GM19463 (cell line): ENCODE results near the gene ALDH9A1.
"Not testable (repeated sequence)": the region's sequence is repeated elsewhere in the genome, so short reads cannot be mapped to it uniquely, and the experiment has no call there.

ENCODE experiments used
- ATAC-seq: cut with Tn5 transposase; IDR thresholded peaks from one replicate; pipeline ENCODE4 v1.9.1; 2021; ENCODE audit warnings: mild to moderate bottlenecking, moderate library complexity; ENCODE audit not compliant: unreplicated experiment

The ALDH9A1 gene

DNA sequence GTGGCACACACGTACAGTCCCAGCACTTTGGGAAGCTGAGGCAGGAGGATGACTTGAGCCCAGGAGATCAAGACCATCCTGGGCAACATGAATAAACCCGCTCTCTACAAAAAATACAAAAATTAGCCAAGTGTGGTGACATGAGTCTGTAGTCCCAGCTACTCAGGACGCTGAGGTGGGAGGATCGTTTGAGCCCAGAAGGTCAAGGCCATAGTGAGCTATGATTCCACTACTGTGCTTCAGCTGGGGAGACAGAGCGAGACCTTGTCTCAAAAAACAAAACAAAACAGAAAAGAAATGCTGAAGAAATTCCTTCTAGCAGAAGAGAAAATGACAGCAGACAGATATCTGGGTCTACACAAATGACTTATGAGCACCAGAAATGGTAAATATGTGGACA is 10.3 kb downstream of the ALDH9A1 start:
- no peak for ATAC-seq

DNA sequence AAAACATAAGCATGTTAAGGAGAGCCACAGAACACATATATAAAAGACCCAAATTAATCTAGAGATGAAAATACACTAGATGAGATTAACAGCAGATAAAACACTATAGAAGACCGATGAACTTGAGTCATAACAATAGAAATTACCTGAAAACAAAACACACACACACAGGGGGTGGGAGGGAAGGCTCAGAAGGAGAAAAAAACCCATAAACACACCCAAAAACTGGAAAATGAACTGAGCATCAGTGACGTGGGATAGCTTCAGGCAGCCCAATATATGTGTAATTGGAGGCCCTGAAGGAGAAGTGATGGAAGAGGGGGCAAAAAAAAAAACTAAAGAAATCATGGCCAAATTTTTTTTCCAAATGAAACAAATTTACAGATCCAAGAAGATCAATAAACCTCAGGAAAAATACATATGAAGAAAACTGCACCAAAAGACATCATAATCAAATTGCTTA is 11.4 kb downstream of the ALDH9A1 start:
- ATAC-seq, result peak; percentile 18

DNA sequence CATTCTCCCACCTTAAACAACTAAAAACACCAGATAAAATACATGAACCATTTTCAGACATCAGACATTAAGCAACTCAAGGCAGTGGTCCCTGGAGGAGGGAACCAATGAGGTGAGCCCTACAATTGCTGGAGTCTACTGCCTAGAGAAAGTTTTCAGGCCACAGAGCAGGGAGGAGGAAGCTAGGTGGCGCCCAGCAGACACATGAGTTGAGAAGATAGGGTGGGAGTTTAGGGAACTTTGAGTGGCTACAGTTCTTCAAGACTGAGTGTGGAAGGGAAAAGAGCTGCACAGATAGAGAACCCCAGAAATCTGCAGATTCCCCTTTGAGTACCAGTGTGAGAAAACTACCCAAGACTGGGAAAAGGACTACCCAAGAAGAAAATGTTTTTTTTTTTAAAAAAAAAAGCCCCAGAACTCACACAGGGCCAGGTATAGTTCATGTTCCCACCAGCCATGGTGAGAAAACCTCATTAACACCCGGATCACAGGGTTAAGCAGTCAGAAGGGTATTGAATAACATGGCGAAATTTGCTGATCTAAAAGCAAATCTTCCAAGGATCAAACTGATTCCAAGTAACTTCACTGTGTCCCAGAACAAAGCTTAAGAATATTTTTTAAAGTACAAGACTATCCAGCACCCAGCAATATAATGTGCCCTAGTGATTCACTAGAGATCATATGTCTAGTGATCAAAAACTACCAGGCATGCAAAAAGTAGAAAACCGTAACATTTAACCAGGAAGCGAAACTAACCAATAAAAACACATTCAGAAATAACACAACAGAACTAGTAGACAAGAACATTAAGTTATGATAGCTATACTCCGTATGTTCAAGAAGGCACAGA is 12.0 kb downstream of the ALDH9A1 start:
- ATAC-seq, result peak; percentile 59

DNA sequence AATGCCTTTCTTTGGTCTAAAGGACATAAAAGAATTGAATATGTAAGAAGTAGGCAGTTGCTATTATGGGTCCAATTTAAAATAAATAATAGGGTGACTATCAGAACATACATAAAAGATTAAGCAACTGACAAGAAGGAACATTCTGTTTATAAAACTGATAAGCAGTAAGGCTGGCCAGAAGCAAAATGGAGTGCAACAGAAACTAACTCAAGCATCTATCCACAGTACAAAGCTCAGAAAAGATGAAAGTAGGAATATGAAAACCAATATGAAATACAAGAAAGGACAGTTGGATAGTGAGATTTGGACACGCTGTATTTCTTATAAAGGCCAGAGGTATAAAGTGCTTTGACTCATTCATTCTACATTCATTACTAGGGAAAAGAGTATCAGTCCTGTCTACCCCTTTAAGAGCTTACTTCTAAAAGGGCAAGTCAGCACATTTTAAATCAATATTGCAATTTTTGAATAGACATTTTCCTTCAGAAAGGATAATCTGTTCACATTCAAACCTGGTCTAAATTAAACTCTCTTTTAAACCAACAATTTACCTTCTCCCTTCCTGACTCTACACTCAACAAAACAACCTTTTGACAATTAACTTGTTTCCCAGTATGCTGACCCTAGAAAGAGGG is 14.4 kb downstream of the ALDH9A1 start:
- ATAC-seq, result no peak

DNA sequence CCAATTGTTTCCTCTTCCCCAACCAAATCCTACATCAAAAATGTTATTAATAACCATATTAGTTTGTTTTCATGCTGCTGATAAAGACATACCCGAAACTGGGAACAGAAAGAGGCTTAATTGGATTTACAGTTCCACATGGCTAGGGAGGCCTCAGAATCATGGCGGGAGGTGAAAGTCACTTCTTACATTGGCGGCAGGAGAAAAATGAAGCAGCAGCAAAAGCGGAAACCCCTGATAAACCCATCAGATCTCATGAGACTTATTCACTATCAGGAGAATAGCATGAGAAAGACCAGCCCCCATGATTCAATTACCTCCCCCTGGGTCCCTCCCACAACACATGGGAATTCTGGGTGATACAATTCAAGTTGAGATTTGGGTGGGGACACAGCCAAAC is 17.6 kb downstream of the ALDH9A1 start:
- ATAC-seq, result not testable (repeated sequence)

DNA sequence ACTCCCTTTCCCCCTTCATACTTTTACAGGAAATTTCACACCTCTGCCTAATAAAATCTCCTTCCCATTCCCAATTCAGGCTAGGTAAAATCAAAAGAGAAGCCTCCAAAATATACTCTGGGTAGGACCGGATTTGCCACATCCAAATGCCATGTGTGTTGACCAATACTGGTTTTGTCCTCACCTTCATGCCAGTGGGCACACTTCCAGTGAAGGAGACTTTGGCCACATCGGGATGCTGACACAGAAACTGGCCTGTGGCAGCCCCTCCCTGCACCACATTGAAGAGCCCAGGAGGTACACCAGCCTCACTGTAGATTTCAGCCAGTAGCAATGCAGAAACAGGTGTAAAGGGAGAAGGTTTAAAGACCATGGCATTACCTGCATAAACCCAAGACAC is 18.1 kb downstream of the ALDH9A1 start:
- ATAC-seq, result no peak

DNA sequence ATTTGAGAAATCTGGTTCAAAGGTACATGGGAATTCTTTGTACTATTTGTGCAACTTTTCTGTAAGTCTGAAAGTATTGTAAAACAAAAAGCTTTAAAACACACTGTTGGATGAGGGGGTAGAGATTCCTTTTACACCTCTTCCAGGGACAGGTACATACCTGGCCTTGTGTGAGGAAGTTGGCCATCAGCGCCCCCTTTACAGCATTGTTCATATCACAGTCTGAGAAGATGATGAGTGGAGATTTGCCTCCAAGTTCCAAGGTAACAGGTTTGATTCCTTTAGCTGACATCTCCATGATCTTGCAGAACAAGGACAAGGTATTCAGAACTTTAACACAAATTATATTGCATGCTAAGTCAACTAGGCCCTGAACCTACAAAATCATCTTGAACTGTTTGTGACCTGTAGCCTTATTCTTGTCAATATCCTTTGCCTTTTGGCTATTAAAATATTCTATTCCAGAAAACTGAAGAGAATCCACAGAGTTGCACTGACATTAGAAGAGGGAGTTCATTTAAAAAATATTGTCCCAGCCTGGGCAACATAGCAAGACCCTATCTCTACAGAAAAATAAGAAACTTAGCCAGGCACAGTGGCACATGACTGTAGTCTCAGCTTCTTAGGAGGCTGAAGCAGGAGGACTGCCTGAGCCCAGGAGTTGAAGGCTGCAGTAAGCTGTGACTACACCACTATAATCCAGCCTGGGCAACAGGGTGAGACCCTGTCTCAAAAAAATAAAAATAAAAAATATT is 18.9 kb downstream of the ALDH9A1 start:
- ATAC-seq, result no peak

DNA sequence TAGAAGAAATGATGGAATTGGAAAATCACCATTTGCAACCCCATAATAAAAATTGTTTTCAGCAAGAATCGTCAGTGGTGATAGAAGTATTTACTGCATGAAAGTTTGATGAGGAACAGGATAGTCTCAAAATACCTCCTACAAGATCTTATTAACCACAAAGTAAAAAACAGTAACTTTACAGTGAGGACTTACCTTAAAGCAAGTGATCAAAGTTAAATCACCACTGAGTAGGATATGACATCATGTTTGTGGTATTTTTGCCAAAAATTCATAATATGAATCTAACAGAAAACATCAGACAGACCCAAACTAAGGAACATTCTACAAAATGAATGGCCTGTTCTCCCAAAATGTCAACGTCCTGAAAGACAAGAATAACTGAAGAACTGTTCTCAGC is 19.9 kb downstream of the ALDH9A1 start:
- no peak for ATAC-seq

DNA sequence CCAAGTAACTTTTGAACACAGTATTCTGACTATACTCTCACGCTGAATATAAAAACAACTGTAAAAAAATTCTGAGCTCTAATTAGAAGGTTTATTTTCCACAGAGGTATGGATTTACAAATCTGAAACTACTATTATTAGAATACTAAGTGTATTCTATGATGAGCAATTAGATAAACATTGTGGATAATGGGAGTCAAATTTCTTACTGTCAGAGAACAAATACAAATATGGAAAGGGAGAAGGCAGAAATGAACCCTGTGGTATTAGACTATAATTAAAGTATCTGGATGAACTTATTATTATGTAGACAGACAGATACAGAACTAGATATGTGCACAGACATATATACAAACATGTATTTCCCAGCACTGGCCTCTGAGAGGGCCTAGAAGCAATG is 22.6 kb downstream of the ALDH9A1 start:
- no peak for ATAC-seq

DNA sequence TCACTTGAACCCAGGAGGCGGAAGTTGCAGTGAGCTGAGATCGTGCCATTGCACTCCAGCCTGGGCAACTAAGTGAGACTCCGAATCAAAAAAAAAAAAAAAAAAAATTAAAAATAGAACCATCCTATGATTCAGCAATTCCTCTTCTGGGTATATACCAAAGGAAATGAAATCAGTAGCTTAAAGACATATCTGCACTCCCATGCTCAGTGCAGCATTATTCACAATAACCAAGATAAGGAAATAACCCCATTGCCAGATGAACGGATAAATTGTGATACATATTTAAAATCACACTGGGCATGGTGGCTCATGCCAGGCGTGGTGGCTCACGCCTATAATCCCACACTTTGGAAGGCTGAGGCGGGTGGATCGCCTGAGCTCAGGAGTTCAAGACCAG is 23.8 kb downstream of the ALDH9A1 start:
- ATAC-seq, result no peak

DNA sequence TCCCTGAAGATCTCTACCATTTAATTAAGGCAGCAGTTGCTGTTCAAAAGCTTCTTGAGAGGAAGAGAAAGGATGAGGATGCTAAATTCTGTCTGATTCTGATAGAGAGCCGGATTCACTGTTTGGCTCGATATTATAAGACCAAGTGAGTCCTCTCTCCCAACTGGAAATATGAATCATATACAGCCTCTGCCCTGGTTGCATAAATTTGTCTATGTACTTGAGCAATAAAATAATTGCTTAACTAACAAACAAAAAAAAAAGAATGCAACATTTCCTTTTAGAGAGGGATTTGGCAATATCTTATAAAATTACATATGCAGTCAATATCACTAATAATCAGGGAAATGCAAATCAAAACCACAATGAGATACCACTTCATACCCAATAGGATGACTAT is 26.8 kb downstream of the ALDH9A1 start:
- no peak for ATAC-seq

DNA sequence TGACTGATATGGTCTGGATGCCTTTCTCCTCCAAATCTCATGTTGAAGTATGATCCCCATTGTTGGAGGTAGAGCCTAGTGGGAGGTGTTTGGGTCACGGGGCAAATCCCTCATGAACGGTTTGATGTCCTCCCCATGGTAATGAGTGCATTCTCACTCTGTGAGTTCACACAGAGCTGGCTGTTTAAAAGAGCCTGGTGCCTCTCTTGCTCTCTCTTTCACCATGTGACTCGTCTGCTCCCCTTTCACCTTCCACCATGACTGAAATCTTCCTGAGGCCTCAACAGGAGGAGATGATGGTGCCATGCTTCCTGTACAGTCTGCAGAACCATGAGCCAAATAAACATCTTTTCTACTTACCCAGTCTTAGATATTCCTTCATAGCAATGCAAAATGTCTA is 30.2 kb downstream of the ALDH9A1 start:
- no peak for ATAC-seq

DNA sequence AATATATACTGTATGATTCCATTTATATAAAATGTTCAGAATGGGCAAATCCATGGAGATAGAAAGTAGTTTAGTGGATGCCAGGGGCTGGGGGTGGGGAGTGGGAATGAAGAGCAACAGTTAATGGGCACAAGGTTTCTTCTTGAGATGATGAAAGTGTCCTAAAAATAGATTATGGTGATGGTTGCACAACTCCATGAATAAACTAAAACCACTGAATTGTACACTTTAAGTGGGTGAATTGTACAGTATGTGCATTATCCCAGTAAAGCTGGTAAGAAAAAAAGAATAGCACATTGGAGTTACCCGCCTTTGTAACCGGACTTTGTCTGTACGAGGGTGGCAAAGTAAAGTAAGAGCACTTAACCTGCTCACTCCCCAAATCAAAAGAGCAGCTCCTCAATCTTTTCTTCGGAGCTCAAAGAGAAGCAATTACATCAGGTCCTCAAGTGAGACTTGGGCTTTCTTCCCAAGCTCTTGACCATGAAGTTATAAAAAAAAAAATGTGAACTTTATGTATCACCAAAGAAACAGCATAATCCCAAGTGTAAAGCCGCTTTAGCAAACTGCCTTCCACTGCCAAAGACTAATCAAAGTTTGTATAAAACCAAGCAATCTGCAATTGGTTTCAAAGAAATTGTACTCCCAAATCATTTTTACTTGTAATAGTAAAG is 32.1 kb downstream of the ALDH9A1 start:
- no peak for ATAC-seq

DNA sequence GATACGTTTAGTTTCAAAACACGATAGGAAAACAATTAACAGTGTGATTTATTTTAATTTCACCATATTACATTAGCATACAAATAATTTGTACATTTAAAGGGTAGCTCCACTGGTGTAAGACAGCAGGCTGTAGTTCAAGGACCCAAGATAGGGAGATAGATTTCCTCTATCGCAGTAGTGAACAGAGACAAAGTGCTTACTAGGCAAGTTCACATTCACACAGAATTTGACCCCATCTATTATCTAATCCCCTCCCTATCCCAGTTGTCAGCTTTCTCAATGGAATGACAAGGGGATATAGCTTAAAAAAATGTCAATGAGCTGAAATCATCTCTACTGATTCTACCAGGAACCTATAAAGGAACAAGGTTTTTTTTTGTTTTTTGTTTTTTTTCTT is 36.2 kb downstream of the ALDH9A1 start:
- no peak for ATAC-seq

DNA sequence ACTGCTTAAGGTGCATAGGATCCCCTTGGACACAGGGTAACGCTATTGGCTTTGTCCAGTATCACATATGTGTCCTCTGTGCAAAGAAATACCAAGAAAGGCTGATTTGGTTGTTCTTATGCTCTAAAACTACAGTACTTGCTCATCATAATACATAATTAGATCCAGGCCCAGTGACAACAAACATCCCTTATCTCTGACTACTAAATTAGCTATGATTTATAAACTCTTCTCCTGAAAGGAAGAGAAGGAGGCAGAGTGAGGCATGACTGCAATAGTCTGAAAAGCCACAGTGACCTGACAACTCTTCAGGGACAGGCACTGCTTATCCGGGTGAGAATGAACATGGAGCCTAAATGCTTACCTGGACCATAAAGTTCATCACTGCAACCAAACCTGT is 36.7 kb downstream of the ALDH9A1 start:
- ATAC-seq, result no peak

DNA sequence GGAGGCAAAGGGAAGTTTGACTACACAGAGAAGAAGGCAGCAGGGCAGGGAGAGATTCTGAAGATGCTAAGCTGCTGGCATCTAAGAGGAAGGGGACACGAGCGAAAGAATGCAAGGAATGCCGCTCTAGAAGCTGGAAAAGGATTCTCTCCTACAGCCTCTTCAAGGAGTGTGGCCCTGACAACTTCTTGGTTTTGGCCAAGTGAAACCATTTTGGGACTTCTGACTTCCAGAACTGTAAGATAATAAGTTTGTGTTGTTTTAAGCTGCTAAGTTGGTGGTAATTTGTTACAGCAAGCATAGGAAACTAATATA is 38.8 kb downstream of the ALDH9A1 start:
- ATAC-seq, result no peak

DNA sequence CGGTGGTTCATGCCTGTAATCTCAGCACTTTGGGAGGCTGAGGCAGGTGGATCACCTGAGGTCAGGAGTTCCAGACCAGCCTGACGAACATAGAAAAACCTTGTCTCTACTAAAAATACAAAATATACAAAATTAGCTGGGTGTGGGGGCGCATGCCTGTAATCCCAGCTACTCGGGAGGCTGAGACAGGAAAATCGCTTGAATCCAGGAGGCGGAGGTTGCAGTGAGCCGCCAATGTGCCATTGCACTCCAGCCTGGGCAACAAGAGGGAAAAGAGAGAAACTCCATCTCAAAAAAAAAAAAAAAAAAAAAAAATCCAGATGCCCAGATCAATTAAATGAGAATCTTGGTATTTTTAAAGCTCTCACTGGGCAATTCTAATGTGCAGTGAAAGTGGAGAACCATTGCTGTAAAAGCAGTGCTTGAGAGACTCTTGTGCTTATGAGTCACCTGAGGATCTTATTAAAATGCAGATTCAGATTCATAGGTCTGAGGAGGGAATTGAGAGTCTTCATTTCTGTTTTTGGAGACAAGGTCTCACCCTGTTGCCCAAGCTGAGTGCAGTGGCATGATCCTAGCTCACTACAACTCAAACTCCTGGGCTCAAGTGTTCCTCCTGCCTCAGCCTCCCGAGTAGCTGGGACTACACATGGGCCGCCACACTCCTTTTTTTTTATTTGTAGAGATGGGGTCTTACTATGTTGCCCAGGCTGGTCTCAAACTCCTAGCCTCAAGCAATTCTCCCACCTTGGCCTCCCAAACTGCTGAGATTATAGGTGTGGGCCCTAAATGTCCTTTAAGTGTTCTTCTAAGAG is 39.4 kb downstream of the ALDH9A1 start:
- ATAC-seq, result not testable (repeated sequence)

DNA sequence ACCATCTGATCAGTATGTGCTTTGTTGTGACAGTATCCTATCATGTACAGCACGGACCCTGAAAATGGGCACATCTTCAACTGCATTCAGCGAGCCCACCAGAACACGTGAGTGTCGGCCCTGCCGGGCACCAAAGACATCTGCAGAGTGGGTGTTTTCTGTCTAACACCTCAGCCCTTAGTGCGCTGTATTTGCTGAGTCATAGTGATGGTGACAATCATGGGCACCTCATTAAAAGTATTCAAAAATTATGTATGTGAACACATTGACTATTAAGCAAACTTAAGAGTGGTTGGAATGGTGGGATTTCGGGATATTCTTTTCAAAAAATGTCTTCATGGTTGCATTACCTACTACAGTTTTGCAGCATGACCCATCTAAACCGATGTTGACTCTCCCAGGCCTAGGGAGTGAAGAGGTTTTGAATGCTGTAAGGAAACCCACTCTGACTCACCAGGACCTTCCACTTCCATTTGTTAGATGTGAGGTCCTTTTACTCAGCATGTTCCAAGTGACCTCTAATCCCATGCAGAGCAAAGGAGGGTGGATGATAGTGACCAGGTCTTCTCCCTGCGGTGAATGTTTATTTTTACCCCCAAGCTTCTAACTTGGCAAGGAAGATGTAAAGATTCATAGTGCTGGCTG is 47.3 kb downstream of the ALDH9A1 start:
- no peak for ATAC-seq

DNA sequence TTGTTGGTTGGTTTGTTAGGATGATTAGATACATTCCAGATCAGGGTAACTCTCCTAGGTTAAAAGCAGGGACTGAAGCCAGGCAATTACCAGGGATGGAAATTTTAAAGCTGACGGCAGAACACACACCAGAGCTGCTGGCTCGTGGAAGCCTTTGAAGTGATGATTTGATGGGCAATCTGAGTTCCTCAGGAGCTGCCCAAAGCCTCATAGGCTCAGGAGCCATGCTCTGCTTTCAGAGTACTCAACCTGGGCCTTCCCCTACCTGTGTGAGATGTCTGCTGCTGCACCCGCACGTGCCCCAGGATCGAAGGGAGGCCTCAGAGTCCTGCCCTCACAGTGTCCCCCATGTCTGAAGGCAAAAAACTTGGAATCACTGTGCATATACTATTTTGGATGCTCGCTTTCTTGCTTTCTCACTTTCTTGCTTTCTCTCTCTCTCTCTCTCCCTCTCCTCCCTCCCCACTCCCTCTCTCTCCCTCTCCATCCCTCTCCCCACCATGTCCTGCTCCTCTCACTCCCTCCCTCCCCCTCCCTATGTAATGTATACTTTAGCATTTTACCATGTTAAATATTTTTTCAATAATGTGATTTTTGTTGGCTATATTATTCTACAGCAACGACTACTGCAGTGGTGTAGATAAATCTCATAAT is 49.3 kb downstream of the ALDH9A1 start:
- no peak for ATAC-seq

DNA sequence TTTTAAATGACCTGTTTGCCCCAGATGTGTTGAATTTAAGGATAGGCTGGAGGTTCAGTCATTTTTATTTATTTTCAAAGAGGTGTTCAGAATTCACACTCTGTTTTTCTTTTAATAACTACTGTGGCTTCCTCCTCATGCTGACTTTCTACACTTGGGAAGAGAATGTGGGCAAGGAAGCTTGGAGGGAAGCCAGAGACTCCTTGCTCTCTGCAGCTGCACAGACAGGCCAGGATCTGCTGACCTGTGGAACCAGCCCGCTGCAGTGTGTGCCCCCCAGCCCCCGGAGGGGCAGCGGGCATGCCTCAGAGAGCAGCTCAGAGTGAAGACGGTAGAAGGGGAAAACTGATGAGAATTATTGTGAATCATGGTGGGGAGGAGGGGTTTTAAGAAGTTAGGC is 50.4 kb downstream of the ALDH9A1 start:
- ATAC-seq, result no peak
